Posterior cingulate gyrus (tissue), 11 donors: ENCODE measurements around the gene SNPH.
A peak's percentile ranks its signal among the peaks of the same experiment; 100 is the strongest.

Experiments used
- DNase-seq, 10 donors: peaks; one replicate each; pipeline versions ENCODE4 v3.0.0 to v3.0.0-alpha.2; 2020 to 2021; ENCODE audit warnings: mixed read lengths in 3 of 10
- intact Hi-C: fragments of 100-400 bp; cut with DNase I; formaldehyde crosslinking; loops from one replicate; pipeline ENCODE4 v1.15.1; 2023

The SNPH gene

GRCh38 chr20:1302685-1303541, 36.8 kb downstream of the SNPH start:
- intact Hi-C loops = no loop called here
- peak in 2 of 10 donors; percentile 52 to 72 for DNase-seq

- DNase-seq = peak in 2 of 10 donors; percentile 88 to 90
- intact Hi-C loops = no loop called here
Observed at GRCh38 chr20:1304710-1305515, 38.8 kb downstream of the SNPH start.

GRCh38 chr20:1305712-1306111, 39.6 kb downstream of the SNPH start:
- intact Hi-C loops = no loop called here
- DNase-seq = peak in 2 of 10 donors; percentile 76 to 80

- intact Hi-C loops = no loop called here
- DNase-seq = peak in 2 of 10 donors; percentile 69 to 83
Observed at GRCh38 chr20:1306316-1307135, 40.4 kb downstream of the SNPH start.

- peak in 2 of 10 donors; percentile 36 to 59 for DNase-seq
- intact Hi-C loops = no loop called here
Observed at GRCh38 chr20:1307171-1307570, 41.1 kb downstream of the SNPH start.

GRCh38 chr20:1307571-1307971, 41.5 kb downstream of the SNPH start:
- intact Hi-C loops = no loop called here
- DNase-seq = peak in 2 of 10 donors; percentile 64 to 78

- DNase-seq = peak in 2 of 10 donors; percentile 69 to 77
- intact Hi-C loops = no loop called here
Observed at GRCh38 chr20:1308067-1308701, 42.1 kb downstream of the SNPH start.

GRCh38 chr20:1308702-1309095, 42.6 kb downstream of the SNPH start:
- intact Hi-C loops = no loop called here
- peak in 2 of 10 donors; percentile 73 to 75 for DNase-seq

GRCh38 chr20:1309439-1309847, 43.3 kb downstream of the SNPH start:
- peak in 2 of 10 donors; percentile 71 to 89 for DNase-seq
- intact Hi-C loops = no loop called here

- peak in 2 of 10 donors; percentile 80 to 83 for DNase-seq
- intact Hi-C loops = no loop called here
Observed at GRCh38 chr20:1310071-1310470, 44.0 kb downstream of the SNPH start.

- intact Hi-C loops = no loop called here
Observed at GRCh38 chr20:1310506-1311190, 44.6 kb downstream of the SNPH start.

GRCh38 chr20:1312308-1312707, 46.2 kb downstream of the SNPH start:
- intact Hi-C loops = loop anchor here (2.0 kb wide), 1 partner anchor 154 kb away; the partner anchor contains the start of gene NSFL1C
- DNase-seq = peak in 2 of 10 donors; percentile 66 to 72

More at GRCh38 chr20:1310506-1311190, 44.6 kb downstream of the SNPH start:
- DNase-seq = peak in 2 of 10 donors; percentile 67

- intact Hi-C loops = loop anchor here (1.0 to 2.0 kb wide), 2 partner anchors 124 to 154 kb away; partner anchors contain the start of gene NSFL1C
- no peak for DNase-seq
Observed at GRCh38 chr20:1312904-1313235, 46.8 kb downstream of the SNPH start.

GRCh38 chr20:1313236-1313964, 47.3 kb downstream of the SNPH start:
- intact Hi-C loops = loop anchor here (1.0 to 2.0 kb wide), 2 partner anchors 124 to 153 kb away; partner anchors contain the start of gene NSFL1C
- DNase-seq = peak; percentile 60 to 96 (median 82)

GRCh38 chr20:1315804-1316203, 49.7 kb downstream of the SNPH start:
- intact Hi-C loops = no loop called here
- DNase-seq = no peak

GRCh38 chr20:1317545-1318255, 51.6 kb downstream of the SNPH start:
- DNase-seq = no peak
- intact Hi-C loops = no loop called here

GRCh38 chr20:1319051-1319450, 53.0 kb downstream of the SNPH start:
- intact Hi-C loops = no loop called here
- DNase-seq = no peak

GRCh38 chr20:1319462-1319861, 53.4 kb downstream of the SNPH start:
- DNase-seq = peak in 2 of 10 donors; percentile 31 to 50
- intact Hi-C loops = no loop called here
